GM06990 (cell line): ENCODE data around the gene CAMTA1.

Experiments
- DNase-seq: peaks from one replicate; pipeline ENCODE4 v3.0.0-alpha.2; 2011; ENCODE audit not compliant: insufficient read length; ENCODE audit errors: extremely low read depth
- H3K27me3 ChIP-seq: replicated peaks from 2 replicates; pipeline ENCODE4 v1.6.0; 2011; ENCODE audit warnings: low read length; ENCODE audit not compliant: control insufficient read depth, insufficient read depth
- H3K36me3 ChIP-seq: 2 replicates; pipeline ENCODE4 v1.5.1; 2011; ENCODE audit warnings: low read length; ENCODE audit not compliant: control insufficient read depth, insufficient read depth
- H3K4me3 ChIP-seq: replicated peaks from 2 replicates; pipeline ENCODE4 v1.5.1; 2011; ENCODE audit warnings: low read depth, mild to moderate bottlenecking, control low read depth, low read length
- CTCF ChIP-seq: IDR thresholded peaks from 2 replicates; pipeline ENCODE4 v1.5.1; 2011; ENCODE audit warnings: low read length, control low read depth, mild to moderate bottlenecking, inconsistent platforms; ENCODE audit not compliant: insufficient read depth, poor library complexity, severe bottlenecking

Gene CAMTA1

DNA sequence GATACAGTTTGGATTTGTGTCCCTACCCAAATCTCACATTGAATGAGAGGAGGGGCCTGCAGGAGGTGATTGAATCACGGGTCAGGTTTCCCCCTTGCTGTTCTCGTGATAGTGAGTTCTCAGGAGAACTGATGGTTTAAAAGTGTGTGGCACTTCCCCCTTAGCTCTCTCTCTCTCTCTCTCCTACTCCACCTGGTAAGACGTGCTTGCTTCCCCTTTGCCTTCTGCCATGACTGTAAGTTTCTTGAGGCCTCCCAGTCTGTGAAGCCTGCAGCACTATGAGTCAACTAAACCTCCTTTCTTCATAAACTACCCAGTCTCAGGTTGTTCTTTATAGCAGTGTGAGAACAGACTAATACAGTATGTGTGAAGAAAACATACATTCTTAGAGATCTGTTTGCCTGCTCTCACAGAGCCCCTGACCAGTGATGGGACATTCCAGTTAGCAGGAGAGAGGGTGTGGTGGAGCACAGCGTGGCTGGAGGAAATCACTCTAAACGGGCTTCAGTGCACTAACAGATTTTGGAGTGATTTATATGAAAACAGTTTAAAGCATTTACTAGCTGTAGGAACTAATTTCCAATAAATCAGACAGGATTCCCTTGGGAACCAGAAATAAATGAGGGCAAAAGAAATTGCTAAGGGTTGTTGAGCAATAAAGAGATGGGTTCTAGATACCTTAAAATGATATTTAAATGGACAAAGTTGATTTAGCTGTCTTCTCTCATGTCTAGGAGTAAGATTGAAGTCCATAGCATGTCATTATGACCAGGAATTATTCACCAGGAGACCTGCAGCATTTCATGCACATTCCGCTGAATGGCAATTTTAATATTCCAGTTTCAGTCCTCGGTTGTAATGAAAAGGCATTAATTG is 411.0 kb downstream of the CAMTA1 start:
- TF ChIP-seq CTCF, result no peak
- Histone ChIP-seq H3K36me3 (no peaks in the 10 kb centered on the region), H3K27me3 (no peaks in the 10 kb centered on the region), H3K4me3 (no peak overlapping the region)
- no peak for DNase-seq

- DNase-seq, result no peak
- TF ChIP-seq CTCF, result no peak
- Histone ChIP-seq H3K4me3 (no peak overlapping the region), H3K27me3 (no peaks in the 10 kb centered on the region), H3K36me3 (no peaks in the 10 kb centered on the region)
Observed at GRCh38 chr1:7198664-7199063, 413.4 kb downstream of the CAMTA1 start.

GRCh38 chr1:7199077-7199779 is 414.0 kb downstream of the CAMTA1 start:
- no peak overlapping the region for H3K4me3 ChIP-seq
- H3K27me3 ChIP-seq, result no peaks in the 10 kb centered on the region
- no peak for DNase-seq
- no peaks in the 10 kb centered on the region for H3K36me3 ChIP-seq
- no peak for TF ChIP-seq CTCF

DNA sequence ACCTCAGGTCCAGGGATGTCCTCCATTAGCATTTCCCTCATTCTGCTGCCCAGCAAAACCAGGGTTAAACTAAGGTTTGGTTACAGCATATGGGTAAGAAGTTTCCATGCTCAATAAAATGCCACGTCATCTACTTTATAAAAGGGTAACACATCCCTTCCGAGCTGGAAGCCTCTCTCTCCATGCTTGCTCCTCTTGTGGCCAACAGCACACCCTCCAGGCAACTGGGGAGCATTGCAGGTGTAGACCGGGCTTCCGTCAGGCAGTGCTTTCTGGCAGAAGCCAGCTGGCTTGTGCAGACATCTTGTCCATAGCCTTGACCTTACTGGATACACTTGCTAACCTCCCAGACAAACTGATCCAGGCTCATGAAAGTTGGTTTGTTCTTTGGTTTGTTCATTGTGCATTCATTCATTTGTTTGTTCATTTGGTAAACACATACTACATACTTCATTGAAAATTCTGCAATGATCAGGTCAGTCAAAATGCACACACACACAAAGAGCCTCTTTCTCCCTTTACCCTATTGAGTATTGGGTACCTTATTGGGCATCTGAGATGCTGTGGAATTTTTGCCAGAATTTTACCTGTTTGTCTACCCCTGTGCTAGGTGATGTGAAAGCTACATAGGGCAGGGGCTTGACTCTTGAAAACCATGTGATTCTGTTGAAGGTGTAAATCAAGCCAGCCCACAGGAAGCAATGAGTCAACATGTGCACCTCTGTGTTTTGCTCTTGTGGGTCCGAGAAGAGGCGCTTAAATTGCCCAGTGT is 422.8 kb downstream of the CAMTA1 start:
- DNase-seq, result no peak
- H3K4me3 ChIP-seq, result no peak overlapping the region
- TF ChIP-seq CTCF, result peak; percentile 85
- H3K27me3 ChIP-seq, result no peaks in the 10 kb centered on the region
- H3K36me3 ChIP-seq, result no peaks in the 10 kb centered on the region

DNA sequence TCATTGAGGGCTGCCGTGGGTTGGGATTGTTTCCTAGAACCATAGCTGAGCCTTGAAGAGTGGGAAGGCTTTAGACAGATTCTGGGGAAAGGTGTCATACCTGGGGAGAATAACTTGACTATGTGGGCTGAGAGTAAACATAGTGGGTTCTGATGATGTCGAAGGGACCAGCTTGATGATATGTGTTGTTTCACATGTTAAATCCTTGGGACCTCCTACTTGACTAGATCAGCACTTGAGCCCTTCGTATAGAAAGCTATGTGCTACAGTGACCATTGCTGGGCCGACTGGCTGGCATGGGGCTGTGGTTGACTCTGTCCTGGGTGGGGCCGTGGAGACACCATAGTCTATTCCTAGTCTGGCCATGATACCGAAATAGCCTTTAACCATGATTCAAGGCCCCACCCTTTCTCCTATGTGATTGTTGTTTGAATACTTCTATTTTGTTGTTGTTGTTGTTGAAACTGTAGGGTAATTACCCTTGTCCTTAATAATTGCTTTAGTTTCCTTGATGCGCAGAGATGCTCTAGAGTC is 423.5 kb downstream of the CAMTA1 start:
- no peak for TF ChIP-seq CTCF
- no peak for DNase-seq
- Histone ChIP-seq H3K27me3 (no peaks in the 10 kb centered on the region), H3K4me3 (no peak overlapping the region), H3K36me3 (no peaks in the 10 kb centered on the region)
